Esophagus muscularis mucosa (tissue), 4 donors: Measurements from ENCODE around the gene WNT8A.

Experiments
- CTCF ChIP-seq, 3 experiments: fragments of 200-600 bp in 2 of 3; fragments of 450-650 bp in 1 of 3; sonication (generic) in 2 of 3; IDR thresholded peaks; one replicate each; pipeline ENCODE4 v1.5.1; 2017 to 2019; ENCODE audit warnings: antibody characterized with exemption in 3 of 3, mild to moderate bottlenecking in 2 of 3, moderate library complexity in 1 of 3
- EP300 ChIP-seq: sonication (generic); formaldehyde crosslinking; IDR thresholded peaks from one replicate; pipeline ENCODE4 v1.6.1; 2017; ENCODE audit warnings: antibody characterized with exemption
- POLR2A ChIP-seq: fragments of 450-650 bp; IDR thresholded peaks from one replicate; pipeline ENCODE4 v1.6.1; 2017; ENCODE audit warnings: antibody characterized with exemption, moderate library complexity, mild to moderate bottlenecking, low read depth
- POLR2AphosphoS5 ChIP-seq, 2 donors: sonication (generic); formaldehyde crosslinking; IDR thresholded peaks; one replicate each; pipeline ENCODE4 v1.6.1; 2017; ENCODE audit warnings: antibody characterized with exemption in 2 of 2

- TF ChIP-seq POLR2AphosphoS5 (IDR thresholded peaks at IDR 0.05) (no peak), CTCF (IDR thresholded peaks at IDR 0.05) (no peak), EP300 (no peak), POLR2A (no peak)
Observed at GRCh38 chr5:138054206-138054605, 29.6 kb upstream of the WNT8A start.
